HEK293T (cell line): ENCODE measurements around the gene EVI5L.
"Not testable (repeated sequence)": the region's sequence is repeated elsewhere in the genome, so short reads cannot be mapped to it uniquely, and the experiment has no call there.

Experiments
- ELF4 ChIP-seq: fragments of 450-650 bp; IDR thresholded peaks from 2 replicates; pipeline ENCODE4 v1.6.1; 2017; ENCODE audit warnings: antibody characterized with exemption
- FOXK2 ChIP-seq: fragments of 450-650 bp; IDR thresholded peaks from 2 replicates; pipeline ENCODE4 v1.6.1; 2016; ENCODE audit warnings: mild to moderate bottlenecking
- HDGF ChIP-seq: fragments of 450-650 bp; IDR thresholded peaks from 2 replicates; pipeline ENCODE4 v1.6.1; 2017; ENCODE audit warnings: antibody characterized with exemption, borderline replicate concordance
- SP1 ChIP-seq: fragments of 450-650 bp; IDR thresholded peaks from 2 replicates; pipeline ENCODE4 v1.6.1; 2017
- SUZ12 ChIP-seq: fragments of 450-650 bp; IDR thresholded peaks from 2 replicates; pipeline ENCODE4 v1.6.1; 2016; ENCODE audit warnings: mild to moderate bottlenecking
- TARDBP ChIP-seq: fragments of 450-650 bp; IDR thresholded peaks from 2 replicates; pipeline ENCODE4 v1.6.1; 2016
- ZNF384 ChIP-seq: fragments of 450-650 bp; IDR thresholded peaks from 2 replicates; pipeline ENCODE4 v1.6.1; 2016
- TF ChIP-seq, protein P1 (sequence below): fragments of 450-650 bp; IDR thresholded peaks from 2 replicates; pipeline ENCODE4 v1.6.1; 2016

DNA sequence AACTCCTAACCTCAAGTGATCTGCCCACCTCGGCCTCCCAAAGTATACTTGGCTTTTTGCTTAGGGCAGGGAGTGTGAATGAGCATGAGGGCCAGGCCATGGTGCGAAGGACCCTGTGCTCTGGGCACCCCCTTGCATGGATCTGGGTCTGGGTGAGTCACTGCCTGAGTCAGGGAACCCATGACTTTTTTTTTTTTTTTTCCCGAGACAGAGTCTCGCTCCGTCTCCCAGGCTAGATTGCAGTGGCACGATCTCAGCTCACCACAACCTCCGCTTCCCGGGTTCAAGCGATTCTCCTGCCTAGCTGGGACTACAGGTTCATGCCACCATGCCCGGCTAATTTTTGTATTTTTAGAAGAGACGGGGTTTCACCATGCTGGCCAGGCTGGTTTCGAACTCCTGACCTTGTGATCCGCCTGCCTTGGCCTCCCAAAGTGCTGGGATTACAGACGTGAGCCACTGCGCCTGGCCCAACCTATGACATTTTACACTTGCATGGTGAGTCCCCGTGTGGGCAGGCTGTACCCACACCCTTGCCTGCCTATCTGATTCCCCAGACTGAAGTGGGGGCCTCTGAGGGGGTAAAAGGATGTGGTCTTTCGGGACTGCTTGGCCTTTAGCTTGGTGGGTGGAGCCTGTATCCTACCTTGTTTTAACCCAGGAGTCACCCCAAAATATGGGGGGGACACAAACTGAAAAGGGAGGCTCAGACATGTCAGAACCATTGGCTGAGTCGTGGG, 63.5 kb downstream of the EVI5L start:
- TF ChIP-seq FOXK2, ELF4, HDGF, SP1, ZNF384, SUZ12, TARDBP: not testable (repeated sequence)
- TF ChIP-seq, protein P1, sequence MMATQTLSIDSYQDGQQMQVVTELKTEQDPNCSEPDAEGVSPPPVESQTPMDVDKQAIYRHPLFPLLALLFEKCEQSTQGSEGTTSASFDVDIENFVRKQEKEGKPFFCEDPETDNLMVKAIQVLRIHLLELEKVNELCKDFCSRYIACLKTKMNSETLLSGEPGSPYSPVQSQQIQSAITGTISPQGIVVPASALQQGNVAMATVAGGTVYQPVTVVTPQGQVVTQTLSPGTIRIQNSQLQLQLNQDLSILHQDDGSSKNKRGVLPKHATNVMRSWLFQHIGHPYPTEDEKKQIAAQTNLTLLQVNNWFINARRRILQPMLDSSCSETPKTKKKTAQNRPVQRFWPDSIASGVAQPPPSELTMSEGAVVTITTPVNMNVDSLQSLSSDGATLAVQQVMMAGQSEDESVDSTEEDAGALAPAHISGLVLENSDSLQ, result not testable (repeated sequence)
